Measurements from ENCODE around the gene WNT5B.

GRCh38 chr12:1646569-1647284 is 17.7 kb downstream of the WNT5B start:
- TF ChIP-seq MAX (IDR thresholded peaks at IDR 0.05; ENCODE audit: low read depth, low read length), result peak; percentile 70
- TF ChIP-seq CTCF (IDR thresholded peaks at IDR 0.05; ENCODE audit: low read depth, low read length), result no peak
- TF ChIP-seq POLR2A (IDR thresholded peaks at IDR 0.05; ENCODE audit: extremely low read depth, insufficient read length), result peak; percentile 27
- TF ChIP-seq MYC (IDR thresholded peaks at IDR 0.05; ENCODE audit: low read depth, low read length), result peak; percentile 62

All from NB4 (cell line).